Cardiac muscle cell (in vitro differentiated cells and primary cell): ENCODE measurements around the gene PDZRN4. TPM values are rescaled to one million over a fixed set of nuclear protein-coding genes. Genes with fewer than 3 reads are reported as not detected.

ENCODE experiments used
- DNase-seq, 2 donors: peaks; one replicate each; pipeline versions ENCODE4 v3.0.0 to v3.0.0-alpha.2; 2010 to 2017; ENCODE audit warnings: low read depth in 1 of 2, low spot score in 1 of 2
- H3K27ac ChIP-seq: fragments of 200-600 bp; sonication (generic); 2 replicates; pipeline ENCODE4 v1.5.1; 2016
- H3K27me3 ChIP-seq: fragments of 200-600 bp; sonication (generic); 2 replicates; pipeline ENCODE4 v1.6.0; 2016; ENCODE audit warnings: control low read depth
- H3K36me3 ChIP-seq: fragments of 200-600 bp; sonication (generic); 2 replicates; pipeline ENCODE4 v1.5.1; 2016; ENCODE audit warnings: control low read depth
- H3K4me1 ChIP-seq: fragments of 200-600 bp; sonication (generic); 2 replicates; pipeline ENCODE4 v1.8.1; 2017; ENCODE audit warnings: low read depth, mild to moderate bottlenecking, mixed run types
- H3K4me3 ChIP-seq: fragments of 200-600 bp; sonication (generic); 2 replicates; pipeline ENCODE4 v1.5.1; 2016; ENCODE audit warnings: mild to moderate bottlenecking
- H3K9me3 ChIP-seq: fragments of 200-600 bp; sonication (generic); 2 replicates; pipeline ENCODE4 v1.5.1; 2017; ENCODE audit warnings: low read depth, mild to moderate bottlenecking, control low read depth
- polyA plus RNA-seq: library from polyadenylated mRNA; unstranded; fragments of >200 nt; fragmentation: Nextera tagmentation; extraction: Ambion mirVana; gene quantifications from 2 replicates; pipeline ENCODE4 v1.2.1, GENCODE V29; 2016
- total RNA-seq: library from RNA; depleted of rRNA; stranded (reverse); fragments of >200 nt; gene quantifications from 2 replicates; pipeline ENCODE4 v1.2.3, GENCODE V29; 2016
- TF ChIP-seq, protein P1 (sequence below): IDR thresholded peaks from 2 replicates; pipeline ENCODE4 v1.5.1; 2012; ENCODE audit warnings: low read depth, mild to moderate bottlenecking, low read length

PDZRN4 gene
- total and polyA plus RNA-seq, 2 experiments from 2014 or later = 2.9 to 5.0 TPM

DNA sequence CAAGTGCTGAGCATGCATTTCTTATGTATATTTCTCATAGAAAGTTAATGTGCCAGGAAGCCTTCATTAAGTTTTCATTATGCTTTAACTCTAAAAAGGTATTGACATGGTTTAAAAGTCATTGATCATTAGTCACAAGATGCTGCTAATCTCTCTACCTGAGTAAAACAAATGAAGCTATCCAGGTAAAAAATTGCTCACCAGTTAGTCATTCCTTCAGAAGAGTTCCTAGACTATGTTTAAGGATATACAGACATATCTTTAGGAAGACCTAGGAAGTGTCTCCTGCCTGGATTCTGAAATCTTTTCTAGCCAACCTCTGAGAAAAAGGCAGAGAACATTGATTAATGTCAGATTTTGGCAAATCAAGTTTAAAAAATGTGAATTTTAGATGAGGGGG lies 274.2 kb downstream of the PDZRN4 start:
- TF ChIP-seq, protein P1, sequence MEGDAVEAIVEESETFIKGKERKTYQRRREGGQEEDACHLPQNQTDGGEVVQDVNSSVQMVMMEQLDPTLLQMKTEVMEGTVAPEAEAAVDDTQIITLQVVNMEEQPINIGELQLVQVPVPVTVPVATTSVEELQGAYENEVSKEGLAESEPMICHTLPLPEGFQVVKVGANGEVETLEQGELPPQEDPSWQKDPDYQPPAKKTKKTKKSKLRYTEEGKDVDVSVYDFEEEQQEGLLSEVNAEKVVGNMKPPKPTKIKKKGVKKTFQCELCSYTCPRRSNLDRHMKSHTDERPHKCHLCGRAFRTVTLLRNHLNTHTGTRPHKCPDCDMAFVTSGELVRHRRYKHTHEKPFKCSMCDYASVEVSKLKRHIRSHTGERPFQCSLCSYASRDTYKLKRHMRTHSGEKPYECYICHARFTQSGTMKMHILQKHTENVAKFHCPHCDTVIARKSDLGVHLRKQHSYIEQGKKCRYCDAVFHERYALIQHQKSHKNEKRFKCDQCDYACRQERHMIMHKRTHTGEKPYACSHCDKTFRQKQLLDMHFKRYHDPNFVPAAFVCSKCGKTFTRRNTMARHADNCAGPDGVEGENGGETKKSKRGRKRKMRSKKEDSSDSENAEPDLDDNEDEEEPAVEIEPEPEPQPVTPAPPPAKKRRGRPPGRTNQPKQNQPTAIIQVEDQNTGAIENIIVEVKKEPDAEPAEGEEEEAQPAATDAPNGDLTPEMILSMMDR = no peak
- H3K9me3 ChIP-seq = no peaks in the 10 kb centered on the region
- peaks cover 19% of the 10 kb centered on the region for H3K4me1 ChIP-seq
- no peak overlapping the region for H3K4me3 ChIP-seq
- no peak for DNase-seq
- no peaks in the 10 kb centered on the region for H3K27me3 ChIP-seq
- H3K36me3 ChIP-seq = no peaks in the 10 kb centered on the region
- H3K27ac ChIP-seq = no peak overlapping the region

DNA sequence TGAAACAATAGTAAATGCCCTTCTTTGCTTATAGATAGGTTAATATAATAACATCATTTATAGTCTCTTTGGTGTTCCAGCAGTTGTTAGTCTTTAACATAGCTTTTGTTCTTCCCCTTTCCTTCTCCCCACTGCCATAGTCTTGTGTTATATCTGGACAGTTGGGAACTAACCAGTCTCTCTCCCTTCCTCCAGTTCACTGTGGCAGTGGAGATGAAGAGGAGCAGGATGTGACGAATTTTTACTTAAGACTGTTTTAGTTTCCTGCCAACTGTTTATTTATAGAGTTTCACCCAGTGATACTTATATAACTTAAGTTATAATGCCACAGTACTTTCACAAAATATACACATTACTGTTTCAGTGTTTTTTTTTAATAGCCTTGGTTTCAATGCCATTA lies 277.4 kb downstream of the PDZRN4 start:
- TF ChIP-seq, protein P1 = no peak
- peaks cover 23% of the 10 kb centered on the region for H3K4me1 ChIP-seq
- H3K4me3 ChIP-seq = no peak overlapping the region
- peak overlapping the region; percentile 77 for H3K27ac ChIP-seq
- H3K36me3 ChIP-seq = no peaks in the 10 kb centered on the region
- no peaks in the 10 kb centered on the region for H3K9me3 ChIP-seq
- no peaks in the 10 kb centered on the region for H3K27me3 ChIP-seq
- no peak for DNase-seq

DNA sequence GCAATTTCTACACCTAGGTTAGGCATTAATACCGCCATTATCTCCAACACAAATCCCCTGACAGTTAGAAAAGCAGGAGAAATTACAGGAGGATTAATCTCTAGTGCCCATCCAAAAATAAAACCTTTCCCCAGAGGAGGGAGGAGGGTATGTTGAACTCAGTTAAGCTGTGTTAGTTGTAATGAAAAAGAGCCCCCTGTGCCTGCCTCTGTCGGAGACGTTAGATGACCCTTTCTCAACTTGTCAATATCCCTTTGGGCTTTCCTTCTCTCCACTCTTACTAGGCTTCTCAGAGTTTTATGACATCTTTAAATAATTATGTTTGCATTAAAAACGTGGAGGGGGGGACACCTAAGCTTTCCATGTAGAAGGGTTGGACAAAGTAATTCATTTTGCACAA lies 278.2 kb downstream of the PDZRN4 start:
- Histone ChIP-seq H3K27ac (peak overlapping the region; percentile 77), H3K9me3 (no peaks in the 10 kb centered on the region), H3K36me3 (no peaks in the 10 kb centered on the region), H3K4me3 (no peak overlapping the region), H3K27me3 (no peaks in the 10 kb centered on the region), H3K4me1 (peaks cover 23% of the 10 kb centered on the region)
- TF ChIP-seq, protein P1 = no peak
- peak in 1 of 2 donors; percentile 28 for DNase-seq

DNA sequence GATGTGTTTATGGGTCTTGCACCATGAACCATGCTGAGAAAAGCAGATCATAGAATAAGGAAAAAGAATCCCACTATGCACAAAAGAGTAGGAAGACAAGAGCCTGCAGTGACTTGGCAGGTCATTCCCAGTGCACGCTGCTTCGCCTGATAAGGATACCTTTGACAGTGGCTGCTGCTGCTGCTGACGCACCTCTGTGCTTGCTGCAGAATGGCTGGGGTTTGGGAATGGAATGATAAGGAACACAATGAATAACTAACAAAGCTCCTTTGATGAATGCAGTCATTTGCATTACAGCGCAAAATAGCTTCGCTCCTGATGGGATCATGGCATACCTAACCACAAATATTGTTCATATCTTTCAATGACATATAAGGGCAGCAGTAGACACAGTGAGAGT lies 278.7 kb downstream of the PDZRN4 start:
- no peaks in the 10 kb centered on the region for H3K9me3 ChIP-seq
- H3K27ac ChIP-seq = peak overlapping the region; percentile 40
- H3K27me3 ChIP-seq = no peaks in the 10 kb centered on the region
- TF ChIP-seq, protein P1 = no peak
- no peaks in the 10 kb centered on the region for H3K36me3 ChIP-seq
- peak; percentile 11 to 77 for DNase-seq
- H3K4me3 ChIP-seq = no peak overlapping the region
- peaks cover 23% of the 10 kb centered on the region for H3K4me1 ChIP-seq

DNA sequence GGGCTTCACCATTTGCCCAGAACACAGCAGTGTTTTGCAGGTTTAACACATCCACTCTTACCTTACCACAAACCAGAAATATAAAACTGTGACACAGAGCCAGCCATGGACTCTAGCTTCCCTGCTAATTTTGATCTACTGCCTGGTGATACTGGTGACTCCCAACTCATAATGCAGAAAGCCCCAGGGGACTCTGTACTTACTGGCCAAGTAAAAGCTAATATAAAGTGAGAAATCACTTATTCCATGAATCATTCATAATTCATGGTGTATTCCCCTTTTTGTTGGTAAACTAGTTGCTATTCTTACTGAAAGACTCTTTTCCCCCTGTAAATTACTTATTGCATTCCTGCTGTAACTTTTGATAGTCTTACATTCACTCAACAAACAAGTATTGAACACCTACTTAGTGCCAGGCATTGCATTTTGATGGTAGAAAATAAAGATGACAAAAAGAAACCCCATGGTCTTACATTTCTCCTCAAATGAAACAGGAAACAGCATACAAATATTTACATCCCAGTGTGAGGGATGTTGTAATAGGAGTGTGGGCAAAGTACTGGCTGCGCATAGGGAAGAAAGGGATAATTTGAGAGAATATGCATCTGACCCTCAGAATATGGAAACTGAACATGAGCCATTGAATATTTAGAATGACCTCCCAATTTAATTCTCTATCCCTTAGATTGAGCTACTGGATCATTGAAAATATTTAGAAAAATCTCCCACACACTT lies 279.6 kb downstream of the PDZRN4 start:
- peak overlapping the region; percentile 40 for H3K27ac ChIP-seq
- H3K27me3 ChIP-seq = no peaks in the 10 kb centered on the region
- H3K4me1 ChIP-seq = peaks cover 23% of the 10 kb centered on the region
- DNase-seq = no peak
- no peak overlapping the region for H3K4me3 ChIP-seq
- TF ChIP-seq, protein P1 = no peak
- H3K36me3 ChIP-seq = no peaks in the 10 kb centered on the region
- no peaks in the 10 kb centered on the region for H3K9me3 ChIP-seq
